ENCODE measurements around the gene MGA. TPM values are rescaled to one million over a fixed set of nuclear protein-coding genes. Genes with fewer than 3 reads are reported as not detected.
A peak's percentile ranks its signal among the peaks of the same experiment; 100 is the strongest.

Gene MGA
- total RNA-seq = 10 to 100 TPM; 33.5 to 37.5 TPM

GRCh38 chr15:41660235-41661077 lies at the start of gene MGA:
MGA (plus strand) TSS chr15:41660405.
- Mint-ChIP-seq H3K4me3 (peak within 1 kb of the TSS; percentile 80), H3K9me3 (ENCODE audit: low read depth) (no peaks in the 10 kb centered on the region), H3K36me3 (peaks cover 6% of the 10 kb centered on the region), H3K4me1 (peaks cover 31% of the 10 kb centered on the region), H3K27ac (peak within 1 kb of the TSS; percentile 96), H3K27me3 (peaks cover 25% of the 10 kb centered on the region)
- peak; percentile 93 for DNase-seq
- ATAC-seq = peak; percentile 89
- CTCF ChIA-PET = interaction anchor here (1.0 to 2.3 kb wide), 8 partner anchors 10 to 244 kb away, joined by 3 to 7 read pairs (median 4); partner anchors contain the start of gene MAPKBP1

GRCh38 chr15:41620536-41621199 lies 39.5 kb upstream of the MGA start:
- CTCF ChIA-PET = interaction anchor here (1.2 kb wide), 1 partner anchor 8 kb away, joined by 4 read pairs; no protein-coding TSS in a partner anchor
- Mint-ChIP-seq H3K27ac (peak overlapping the region; percentile 50), H3K9me3 (ENCODE audit: low read depth) (peaks cover 2% of the 10 kb centered on the region), H3K4me3 (peak overlapping the region; percentile 70), H3K36me3 (no peaks in the 10 kb centered on the region), H3K27me3 (peaks cover 14% of the 10 kb centered on the region), H3K4me1 (peaks cover 20% of the 10 kb centered on the region)
- ATAC-seq (no peak), DNase-seq (no peak)

DNA sequence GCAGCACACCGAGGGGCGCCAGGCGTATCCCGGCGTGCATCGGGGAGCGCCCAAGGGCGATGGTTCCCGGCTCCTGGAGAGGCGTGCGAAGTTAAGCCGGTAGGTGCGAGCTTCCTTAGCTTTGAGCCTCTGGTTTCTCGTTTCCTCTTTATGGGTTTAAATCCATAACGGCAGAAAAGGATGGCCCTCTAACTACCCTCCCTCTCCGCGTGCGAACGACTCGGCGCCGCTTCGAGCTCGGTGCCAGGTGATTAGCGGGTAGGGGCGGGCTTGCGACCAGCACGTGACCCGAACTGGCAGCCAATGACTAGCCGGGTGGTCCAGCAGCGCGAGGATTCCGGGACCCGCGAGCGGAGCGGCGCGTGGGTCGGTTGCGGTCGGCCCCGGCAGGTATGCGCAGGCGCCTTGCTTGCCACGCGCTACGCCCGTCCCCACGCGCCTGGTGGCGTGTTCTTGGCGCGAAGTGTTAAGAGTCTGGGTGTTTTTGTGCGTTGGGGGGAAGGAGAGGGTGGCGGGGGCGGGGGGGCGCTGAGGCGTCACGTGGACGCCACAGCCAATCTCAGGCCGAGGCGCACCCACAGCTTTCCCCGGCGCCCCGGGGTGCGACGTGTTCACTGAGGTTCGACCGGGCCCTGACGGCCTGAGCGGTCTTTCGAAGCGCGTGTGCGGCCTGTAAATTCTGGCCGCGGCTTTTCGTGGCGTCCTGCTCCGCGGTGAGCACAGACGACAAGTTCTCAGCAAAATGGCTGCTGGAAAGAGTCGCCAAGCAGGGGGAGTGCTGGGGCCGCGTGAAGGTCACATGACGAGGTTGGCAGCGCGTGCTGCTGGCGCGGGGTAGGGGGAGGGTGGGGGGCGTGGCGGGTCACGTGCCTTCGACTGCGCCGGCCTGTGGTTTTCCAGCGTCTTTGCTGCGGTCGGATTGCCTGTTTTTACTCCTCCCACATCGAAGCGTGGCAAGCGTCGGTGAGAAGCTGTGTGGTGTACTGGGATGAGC lies 38.7 kb upstream of the MGA start:
- peak; percentile 96 for ATAC-seq

DNA sequence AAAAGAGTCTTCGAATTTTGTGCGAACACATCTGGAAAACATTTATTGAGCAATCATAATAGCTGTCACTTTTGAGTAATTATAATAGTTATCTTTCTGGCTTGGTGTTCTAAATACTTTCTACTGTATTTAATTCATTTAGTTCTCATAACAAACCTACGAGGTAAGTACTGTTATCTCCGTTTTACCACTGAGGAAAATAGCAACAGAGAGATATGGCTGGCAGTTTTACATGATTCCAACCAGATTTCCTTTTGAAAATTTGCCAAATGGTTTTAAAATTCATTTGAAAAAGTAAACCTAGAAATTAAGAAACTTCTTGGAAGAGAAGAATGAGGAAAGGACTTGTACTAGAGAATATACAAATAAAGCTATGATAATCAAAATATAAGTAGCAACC lies 37.3 kb upstream of the MGA start:
- Mint-ChIP-seq H3K27me3 (peaks cover 14% of the 10 kb centered on the region), H3K4me1 (peaks cover 20% of the 10 kb centered on the region), H3K9me3 (ENCODE audit: low read depth) (peaks cover 2% of the 10 kb centered on the region), H3K27ac (no peak overlapping the region), H3K4me3 (no peak overlapping the region), H3K36me3 (no peaks in the 10 kb centered on the region)
- no peak for DNase-seq
- no peak for ATAC-seq
- CTCF ChIA-PET = no interaction called here

More for the DNA sequence above, 38.7 kb upstream of the MGA start:
- Mint-ChIP-seq H3K27ac (peak overlapping the region; percentile 50), H3K4me3 (peak overlapping the region; percentile 70), H3K4me1 (peaks cover 20% of the 10 kb centered on the region), H3K27me3 (peaks cover 14% of the 10 kb centered on the region), H3K9me3 (ENCODE audit: low read depth) (peaks cover 2% of the 10 kb centered on the region), H3K36me3 (no peaks in the 10 kb centered on the region)
- CTCF ChIA-PET = interaction anchor here (1.0 to 1.2 kb wide), 2 partner anchors 9 to 189 kb away, joined by 3 to 4 read pairs; no protein-coding TSS in a partner anchor
- DNase-seq = peak; percentile 87

DNA sequence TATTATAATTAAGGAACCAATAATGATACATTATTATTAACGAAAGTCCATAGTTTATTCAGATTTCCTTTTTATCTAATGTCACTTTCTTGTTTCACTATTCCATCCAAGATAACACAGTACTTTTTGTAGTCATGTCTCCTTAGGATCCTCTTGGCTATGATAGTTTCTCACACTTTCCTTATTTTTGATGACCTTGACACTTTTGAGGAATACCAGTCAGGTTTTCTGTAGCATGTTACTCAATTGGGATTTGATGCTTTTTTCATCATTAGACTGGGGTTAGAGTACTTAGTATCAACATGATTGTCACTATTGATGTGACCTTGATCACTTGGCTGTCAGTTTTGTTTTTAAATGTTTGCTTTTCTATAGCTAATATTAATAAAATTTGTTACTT lies 33.0 kb upstream of the MGA start:
- Mint-ChIP-seq H3K27me3 (peaks cover 4% of the 10 kb centered on the region), H3K27ac (no peak overlapping the region), H3K4me1 (peaks cover 5% of the 10 kb centered on the region), H3K9me3 (ENCODE audit: low read depth) (no peaks in the 10 kb centered on the region), H3K4me3 (no peak overlapping the region), H3K36me3 (no peaks in the 10 kb centered on the region)
- no peak for DNase-seq
- ATAC-seq = no peak
- CTCF ChIA-PET = interaction anchor here (1.1 kb wide), 1 partner anchor 69 kb away, joined by 4 read pairs; no protein-coding TSS in a partner anchor

DNA sequence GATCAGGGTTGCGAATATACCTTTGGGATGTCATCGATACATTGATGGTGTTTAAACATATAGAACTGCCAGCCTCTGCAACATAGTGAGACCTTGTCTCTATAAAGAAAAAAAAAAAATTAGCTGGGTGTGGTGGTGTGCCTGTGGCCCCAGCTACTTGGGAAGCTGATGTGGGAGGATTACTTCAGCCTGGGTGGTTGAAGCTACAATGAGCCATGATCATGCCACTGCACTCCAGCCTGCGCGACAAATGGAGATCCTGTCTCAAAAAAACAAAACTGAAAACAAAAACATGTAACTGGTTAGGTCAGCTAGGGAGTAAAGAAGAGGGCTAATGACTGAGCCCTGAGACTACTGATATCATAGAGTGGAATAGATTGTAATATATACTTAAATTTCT lies 30.7 kb upstream of the MGA start:
- Mint-ChIP-seq H3K9me3 (ENCODE audit: low read depth) (no peaks in the 10 kb centered on the region), H3K4me3 (no peak overlapping the region), H3K27ac (no peak overlapping the region), H3K4me1 (peaks cover 5% of the 10 kb centered on the region), H3K36me3 (no peaks in the 10 kb centered on the region), H3K27me3 (no peaks in the 10 kb centered on the region)
- DNase-seq = no peak
- no peak for ATAC-seq
- CTCF ChIA-PET = interaction anchor here (1.5 kb wide), 1 partner anchor 18 kb away, joined by 3 read pairs; no protein-coding TSS in a partner anchor

GRCh38 chr15:41629883-41630282 lies 30.3 kb upstream of the MGA start:
- CTCF ChIA-PET = no interaction called here
- H3K27ac Mint-ChIP-seq = no peak overlapping the region
- peaks cover 6% of the 10 kb centered on the region for H3K4me1 Mint-ChIP-seq
- ATAC-seq (no peak), DNase-seq (no peak)
- H3K36me3 Mint-ChIP-seq = no peaks in the 10 kb centered on the region
- H3K4me3 Mint-ChIP-seq = no peak overlapping the region
- no peaks in the 10 kb centered on the region for H3K27me3 Mint-ChIP-seq
- H3K9me3 Mint-ChIP-seq (ENCODE audit: low read depth) = no peaks in the 10 kb centered on the region

DNA sequence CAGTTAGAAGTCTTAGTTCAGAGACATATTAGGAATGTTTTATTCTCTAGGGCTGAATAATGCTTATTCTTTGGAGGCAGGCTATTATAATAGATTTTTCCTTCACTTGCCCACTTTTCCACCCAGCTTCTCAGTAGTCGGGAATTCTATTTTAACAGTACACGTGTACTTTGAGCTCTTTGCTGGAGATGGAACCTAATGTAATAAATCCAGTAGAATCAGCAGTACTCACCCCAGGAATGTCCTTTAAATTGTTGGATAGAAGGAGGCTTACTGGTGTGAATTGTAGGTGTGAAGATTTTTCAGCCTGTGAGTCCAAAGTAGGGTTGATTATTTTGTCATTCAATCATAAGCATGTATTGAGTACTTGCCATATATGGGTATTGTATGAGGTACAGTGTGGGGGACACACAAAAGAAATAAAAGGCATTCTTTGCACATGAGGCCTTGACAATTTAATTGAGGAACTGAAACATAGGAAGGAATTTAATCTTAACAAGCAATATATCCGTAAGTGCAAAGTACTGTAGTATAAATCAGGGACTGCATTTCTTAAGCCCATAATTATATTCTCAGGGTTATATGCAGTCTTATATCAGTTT lies 29.5 kb upstream of the MGA start:
- CTCF ChIA-PET = no interaction called here
- Mint-ChIP-seq H3K27me3 (no peaks in the 10 kb centered on the region), H3K9me3 (ENCODE audit: low read depth) (no peaks in the 10 kb centered on the region), H3K27ac (no peak overlapping the region), H3K4me1 (peaks cover 6% of the 10 kb centered on the region), H3K36me3 (no peaks in the 10 kb centered on the region), H3K4me3 (no peak overlapping the region)
- ATAC-seq (no peak), DNase-seq (no peak)

DNA sequence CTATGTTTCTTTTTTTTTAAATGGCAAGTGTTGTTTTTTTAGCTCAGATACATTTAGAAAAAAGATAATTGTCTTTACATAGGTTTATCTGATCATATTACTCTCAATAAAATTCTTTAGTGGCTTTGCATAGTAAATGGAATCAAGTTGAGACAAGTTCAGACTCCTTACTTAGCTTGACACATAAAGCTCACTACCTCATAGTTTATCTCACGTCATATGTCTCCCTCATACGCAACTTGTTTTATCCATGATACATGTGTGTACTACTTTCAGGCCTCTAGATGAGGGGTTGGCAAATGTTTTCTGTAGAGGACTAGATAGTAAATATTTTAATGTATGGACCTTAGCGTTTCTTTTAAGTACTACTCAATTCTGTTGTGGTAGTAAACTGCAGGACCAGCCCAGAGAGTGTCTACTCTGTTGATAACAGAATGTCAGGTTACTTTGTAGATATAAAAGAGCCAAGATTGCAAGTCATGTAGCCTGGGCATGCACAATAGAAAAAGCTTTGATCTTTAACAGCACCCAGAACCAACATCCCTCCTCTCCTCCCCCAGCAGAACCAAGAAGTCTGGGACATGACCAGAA lies 28.2 kb upstream of the MGA start:
- H3K9me3 Mint-ChIP-seq (ENCODE audit: low read depth) = no peaks in the 10 kb centered on the region
- DNase-seq = no peak
- CTCF ChIA-PET = no interaction called here
- no peak overlapping the region for H3K27ac Mint-ChIP-seq
- peaks cover 6% of the 10 kb centered on the region for H3K4me1 Mint-ChIP-seq
- H3K27me3 Mint-ChIP-seq = no peaks in the 10 kb centered on the region
- no peaks in the 10 kb centered on the region for H3K36me3 Mint-ChIP-seq
- H3K4me3 Mint-ChIP-seq = no peak overlapping the region
- no peak for ATAC-seq

DNA sequence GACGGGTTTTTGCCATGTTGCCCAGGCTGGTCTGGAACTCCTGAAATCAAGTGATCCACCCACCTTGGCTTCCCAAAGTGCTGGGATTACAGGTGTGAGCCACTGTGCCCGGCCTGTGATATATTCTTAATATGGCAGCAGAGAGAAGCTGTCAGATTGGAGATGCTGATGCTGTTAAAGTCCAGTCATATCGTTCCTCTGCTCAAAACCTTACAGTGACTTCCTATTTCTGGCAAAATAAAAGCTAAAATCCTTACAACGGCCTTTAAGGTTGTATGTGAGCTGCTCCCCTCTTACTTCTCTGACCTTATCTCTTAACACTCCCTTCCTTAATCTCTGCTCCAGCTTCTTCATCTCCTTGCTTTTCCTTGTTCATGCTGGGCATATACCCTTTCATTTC lies 26.6 kb upstream of the MGA start:
- CTCF ChIA-PET = no interaction called here
- Mint-ChIP-seq H3K27ac (no peak overlapping the region), H3K36me3 (no peaks in the 10 kb centered on the region), H3K4me3 (no peak overlapping the region), H3K27me3 (no peaks in the 10 kb centered on the region), H3K4me1 (peaks cover 6% of the 10 kb centered on the region), H3K9me3 (ENCODE audit: low read depth) (no peaks in the 10 kb centered on the region)
- ATAC-seq (no peak), DNase-seq (no peak)

DNA sequence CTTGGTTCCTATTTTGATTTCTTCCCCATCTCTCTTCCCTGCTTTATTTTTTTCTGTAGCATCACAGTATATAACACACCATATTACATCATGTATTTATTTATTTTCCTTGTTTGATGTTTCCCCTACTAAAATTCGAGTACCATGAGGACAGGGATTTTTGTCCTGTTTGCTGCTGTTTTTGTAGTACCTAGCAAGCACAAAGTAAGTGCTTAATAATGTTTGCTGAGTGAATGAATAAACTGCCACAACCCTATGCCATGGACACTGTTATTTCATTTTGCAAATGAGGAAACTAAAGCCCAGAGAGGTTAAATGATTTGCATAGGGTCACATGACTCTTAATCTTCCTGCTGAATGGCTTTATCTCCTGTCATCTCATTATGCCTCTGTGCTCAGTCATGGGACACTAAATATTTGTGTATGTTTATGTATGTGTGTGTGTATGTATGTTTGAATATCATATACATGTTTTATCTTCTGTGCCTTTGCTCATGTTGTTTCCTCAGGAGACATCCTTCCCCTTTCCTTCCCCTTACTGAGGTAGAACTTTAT lies 26.1 kb upstream of the MGA start:
- Mint-ChIP-seq H3K36me3 (no peaks in the 10 kb centered on the region), H3K4me3 (no peak overlapping the region), H3K27me3 (no peaks in the 10 kb centered on the region), H3K27ac (no peak overlapping the region), H3K9me3 (ENCODE audit: low read depth) (no peaks in the 10 kb centered on the region), H3K4me1 (peaks cover 4% of the 10 kb centered on the region)
- CTCF ChIA-PET = no interaction called here
- no peak for DNase-seq
- ATAC-seq = no peak

GRCh38 chr15:41637086-41637485 lies 23.1 kb upstream of the MGA start:
- Mint-ChIP-seq H3K36me3 (no peaks in the 10 kb centered on the region), H3K4me3 (no peak overlapping the region), H3K27me3 (no peaks in the 10 kb centered on the region), H3K4me1 (peaks cover 3% of the 10 kb centered on the region), H3K9me3 (ENCODE audit: low read depth) (no peaks in the 10 kb centered on the region), H3K27ac (no peak overlapping the region)
- CTCF ChIA-PET = no interaction called here
- ATAC-seq (no peak), DNase-seq (no peak)
